ENCODE results near the gene GALM.

GALM gene

DNA sequence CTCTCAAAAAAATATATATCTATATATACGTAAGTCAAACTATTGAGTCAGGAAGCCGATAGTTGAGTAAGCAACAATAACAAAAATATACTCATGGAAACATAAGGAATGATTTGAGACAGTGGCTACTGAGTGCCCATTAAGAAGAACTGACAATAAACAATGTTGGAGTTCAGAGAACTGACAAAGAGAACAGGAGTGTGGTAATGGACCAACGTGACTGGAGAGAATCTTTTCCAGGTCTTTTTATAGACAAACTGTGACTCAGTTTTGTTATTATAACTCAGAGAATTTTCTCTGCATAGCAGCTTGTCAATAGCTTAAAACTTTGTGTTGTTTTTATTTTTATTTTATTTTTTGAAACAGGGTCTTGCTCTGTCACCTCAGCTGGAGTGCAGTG, 4.6 kb upstream of the GALM start:
- in situ Hi-C loops (cut with HindIII; ENCODE audit: low sequenced_read_pairs) = no loop called here
- TF ChIP-seq CTCF (IDR thresholded peaks at IDR 0.05; ENCODE audit: low read depth, low read length) = no peak
- H3K4me3 ChIP-seq (ENCODE audit: low read depth, low read length) = no peak overlapping the region
- DNase-seq (ENCODE audit: low read depth, low spot score) = no peak

- H3K4me3 ChIP-seq (ENCODE audit: low read depth, low read length) = peak overlapping the region; percentile 62
- in situ Hi-C loops (cut with HindIII; ENCODE audit: low sequenced_read_pairs) = no loop called here
- DNase-seq (ENCODE audit: low read depth, low spot score) = peak; percentile 8
- no peak for TF ChIP-seq CTCF (IDR thresholded peaks at IDR 0.05; ENCODE audit: low read depth, low read length)
Observed at GRCh38 chr2:38666556-38666910, 619 bp downstream of the GALM start.

GRCh38 chr2:38668092-38668491, 2.2 kb downstream of the GALM start:
- in situ Hi-C loops (cut with HindIII; ENCODE audit: low sequenced_read_pairs) = no loop called here

DNA sequence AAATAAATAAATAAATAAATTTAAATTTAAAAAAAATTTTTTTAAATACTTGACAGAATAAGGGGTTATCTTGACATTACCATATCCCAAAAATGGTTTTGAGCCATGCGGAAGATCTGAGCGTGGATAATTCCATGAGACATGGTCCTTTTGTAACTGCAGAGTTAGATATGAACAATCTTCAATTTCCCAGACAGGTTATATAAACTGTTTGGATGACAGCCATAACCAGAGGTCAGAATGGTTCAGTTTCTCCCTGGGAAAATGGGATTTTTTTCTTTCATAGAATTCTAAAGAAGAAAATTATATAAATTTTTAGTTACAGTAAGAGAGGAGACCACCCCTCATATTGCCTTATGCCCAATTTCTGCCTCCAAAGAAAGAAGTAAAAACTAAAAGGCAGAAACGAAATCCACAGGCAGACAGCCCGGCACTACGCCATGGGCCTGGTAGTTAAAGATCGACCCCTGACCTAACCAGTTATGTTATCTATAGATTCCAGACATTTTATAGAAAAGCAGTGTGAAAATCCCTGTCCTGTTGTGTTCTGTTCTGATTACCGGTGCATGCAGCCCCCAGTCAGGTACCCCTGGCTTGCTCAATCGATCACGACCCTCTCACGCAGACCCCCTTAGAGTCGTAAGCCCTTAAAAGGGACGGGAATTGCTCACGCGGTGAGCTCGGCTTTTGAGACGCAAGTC, 3.0 kb downstream of the GALM start:
- DNase-seq (ENCODE audit: low read depth, low spot score) = no peak
- in situ Hi-C loops (cut with HindIII; ENCODE audit: low sequenced_read_pairs) = no loop called here
- no peak for TF ChIP-seq CTCF (IDR thresholded peaks at IDR 0.05; ENCODE audit: low read depth, low read length)
- no peak overlapping the region for H3K4me3 ChIP-seq (ENCODE audit: low read depth, low read length)

More at GRCh38 chr2:38668092-38668491, 2.2 kb downstream of the GALM start:
- no peak for TF ChIP-seq CTCF (IDR thresholded peaks at IDR 0.05; ENCODE audit: low read depth, low read length)
- DNase-seq (ENCODE audit: low read depth, low spot score) = no peak
- H3K4me3 ChIP-seq (ENCODE audit: low read depth, low read length) = no peak overlapping the region

- in situ Hi-C loops (cut with HindIII; ENCODE audit: low sequenced_read_pairs) = no loop called here
- TF ChIP-seq CTCF (IDR thresholded peaks at IDR 0.05; ENCODE audit: low read depth, low read length) = no peak
- no peak for DNase-seq (ENCODE audit: low read depth, low spot score)
Observed at GRCh38 chr2:38671303-38671702, 5.4 kb downstream of the GALM start.

DNA sequence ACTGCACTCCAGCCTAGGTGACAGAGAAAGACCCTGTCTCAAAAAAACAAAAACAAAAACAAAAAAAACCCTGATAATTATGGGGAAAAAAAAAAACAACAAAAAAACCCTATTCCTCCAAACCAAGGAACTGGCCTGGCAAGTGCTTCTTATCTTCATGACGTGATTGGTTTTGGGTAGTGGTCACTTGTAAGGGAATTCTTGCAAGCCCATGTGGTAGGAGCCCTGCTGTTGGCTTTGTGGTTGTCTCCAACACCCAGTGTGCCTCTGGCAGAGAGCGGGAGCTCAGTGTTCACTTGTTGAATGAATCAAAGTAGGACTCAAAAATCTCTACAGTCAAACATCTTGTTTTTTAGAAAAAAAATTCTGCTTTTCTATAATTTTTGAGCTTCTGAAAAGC, 6.0 kb downstream of the GALM start:
- no peak for TF ChIP-seq CTCF (IDR thresholded peaks at IDR 0.05; ENCODE audit: low read depth, low read length)
- in situ Hi-C loops (cut with HindIII; ENCODE audit: low sequenced_read_pairs) = no loop called here
- no peak overlapping the region for H3K4me3 ChIP-seq (ENCODE audit: low read depth, low read length)
- no peak for DNase-seq (ENCODE audit: low read depth, low spot score)

More at GRCh38 chr2:38671303-38671702, 5.4 kb downstream of the GALM start:
- no peak overlapping the region for H3K4me3 ChIP-seq (ENCODE audit: low read depth, low read length)

Measured in astrocyte of the spinal cord (primary cell).